Naive B cell (primary cell): Measurements from ENCODE around the gene TBX20. TPM values are rescaled to one million over a fixed set of nuclear protein-coding genes. Genes with fewer than 3 reads are reported as not detected.

Experiments used
- polyA plus RNA-seq, 6 donors: library from polyadenylated mRNA; unstranded; fragments of 300-500 nt; fragmentation: Illumina TruSeq; gene quantifications; one replicate each; pipeline ENCODE4 v1.2.3, GENCODE V29; 2021; ENCODE audit warnings: low read depth in 6 of 6

Gene TBX20
- polyA plus RNA-seq, 6 donors from 2014 or later: not detected

Other genes with a start within 250 kb of the TBX20 start
- 1 to 10 TPM in 5 of 6 donors, under 1 TPM in 1; 0.60 to 2.1 (median 1.3) TPM for gene DPY19L1, start 216.6 kb downstream of the TBX20 start, polyA plus RNA-seq